Measurements from ENCODE around the gene RAD51B.
"Not testable (repeated sequence)": the region's sequence is repeated elsewhere in the genome, so short reads cannot be mapped to it uniquely, and the experiment has no call there.

The RAD51B gene

DNA sequence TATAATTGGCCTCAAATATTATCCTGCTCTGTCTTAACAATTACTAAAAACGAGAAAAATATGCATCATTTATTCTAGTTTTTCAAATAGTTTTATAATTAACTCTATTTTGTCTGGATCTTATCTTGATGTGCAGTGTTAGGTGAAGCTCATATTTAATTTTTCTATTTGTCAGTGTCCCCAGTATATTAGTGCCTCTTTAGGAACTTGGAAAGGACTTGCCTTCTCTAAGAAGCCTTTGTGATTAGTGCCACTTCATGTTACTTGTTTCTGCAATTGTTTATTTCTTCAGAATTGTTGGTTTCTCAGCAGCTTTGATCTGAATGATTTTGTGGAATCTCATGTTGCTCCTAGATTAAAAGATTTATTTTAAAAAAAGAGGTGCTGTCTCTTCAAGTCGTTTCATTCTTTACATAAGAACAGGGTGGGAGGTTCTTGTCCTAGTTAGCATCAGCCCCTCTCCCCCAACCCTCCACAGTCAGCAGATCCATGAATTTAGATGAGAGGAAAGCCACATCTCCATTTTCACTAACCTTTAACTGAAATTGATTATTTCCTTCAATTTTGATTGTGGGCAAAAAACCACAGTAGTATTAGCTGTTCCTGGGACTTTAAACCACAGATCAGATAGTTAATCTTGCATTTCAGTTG is 434.4 kb downstream of the RAD51B start:
- no peak overlapping the region for H3K4me3 ChIP-seq (ENCODE audit: low read depth, low read length)
- TF ChIP-seq, protein P1, sequence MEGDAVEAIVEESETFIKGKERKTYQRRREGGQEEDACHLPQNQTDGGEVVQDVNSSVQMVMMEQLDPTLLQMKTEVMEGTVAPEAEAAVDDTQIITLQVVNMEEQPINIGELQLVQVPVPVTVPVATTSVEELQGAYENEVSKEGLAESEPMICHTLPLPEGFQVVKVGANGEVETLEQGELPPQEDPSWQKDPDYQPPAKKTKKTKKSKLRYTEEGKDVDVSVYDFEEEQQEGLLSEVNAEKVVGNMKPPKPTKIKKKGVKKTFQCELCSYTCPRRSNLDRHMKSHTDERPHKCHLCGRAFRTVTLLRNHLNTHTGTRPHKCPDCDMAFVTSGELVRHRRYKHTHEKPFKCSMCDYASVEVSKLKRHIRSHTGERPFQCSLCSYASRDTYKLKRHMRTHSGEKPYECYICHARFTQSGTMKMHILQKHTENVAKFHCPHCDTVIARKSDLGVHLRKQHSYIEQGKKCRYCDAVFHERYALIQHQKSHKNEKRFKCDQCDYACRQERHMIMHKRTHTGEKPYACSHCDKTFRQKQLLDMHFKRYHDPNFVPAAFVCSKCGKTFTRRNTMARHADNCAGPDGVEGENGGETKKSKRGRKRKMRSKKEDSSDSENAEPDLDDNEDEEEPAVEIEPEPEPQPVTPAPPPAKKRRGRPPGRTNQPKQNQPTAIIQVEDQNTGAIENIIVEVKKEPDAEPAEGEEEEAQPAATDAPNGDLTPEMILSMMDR (IDR thresholded peaks at IDR 0.05; ENCODE audit: low read depth, low read length, missing control alignments), result no peak
- DNase-seq (ENCODE audit: low read depth), result no peak

DNA sequence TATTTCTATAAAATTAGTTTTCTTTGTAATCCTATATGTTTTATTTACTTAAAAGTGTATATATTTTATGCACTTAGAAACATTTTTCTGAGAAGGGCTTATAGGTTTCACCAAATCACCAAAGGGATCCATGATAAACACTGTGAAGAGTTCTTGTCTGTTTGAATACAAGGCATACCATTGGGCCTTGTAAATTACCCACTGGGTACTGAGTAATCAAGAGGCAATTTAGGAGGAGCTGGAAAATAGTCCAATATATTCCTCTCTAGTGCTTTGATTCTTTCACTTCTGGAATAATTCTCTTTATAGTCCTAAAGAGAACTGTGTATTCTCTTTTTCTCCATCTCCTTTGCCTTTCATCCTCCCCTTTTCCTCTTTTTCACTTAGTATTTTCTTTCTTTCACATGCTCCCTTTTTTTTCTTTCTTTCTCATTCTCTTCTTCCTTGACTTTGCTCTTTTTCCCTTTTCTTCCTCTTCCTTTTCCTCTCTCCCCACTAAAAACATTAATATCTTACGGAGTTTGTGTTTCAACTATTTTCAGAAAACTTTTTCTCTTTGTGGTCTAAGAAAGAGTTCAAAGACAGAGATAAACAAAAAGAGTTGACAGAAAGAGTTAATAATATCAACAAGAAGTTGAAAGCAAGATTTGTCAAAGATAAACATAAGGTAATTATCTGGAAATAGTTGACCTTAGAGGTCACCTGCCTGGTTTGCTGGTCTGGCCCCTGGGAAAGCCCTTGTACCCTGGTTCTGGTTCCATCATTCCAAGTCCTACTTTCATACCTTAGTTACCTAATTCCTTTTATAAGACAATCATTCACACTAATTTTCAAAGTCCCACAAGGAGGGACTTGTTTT is 435.3 kb downstream of the RAD51B start:
- no peak for DNase-seq (ENCODE audit: low read depth)
- no peak overlapping the region for H3K4me3 ChIP-seq (ENCODE audit: low read depth, low read length)
- TF ChIP-seq, protein P1 (IDR thresholded peaks at IDR 0.05; ENCODE audit: low read depth, low read length, missing control alignments), result no peak

DNA sequence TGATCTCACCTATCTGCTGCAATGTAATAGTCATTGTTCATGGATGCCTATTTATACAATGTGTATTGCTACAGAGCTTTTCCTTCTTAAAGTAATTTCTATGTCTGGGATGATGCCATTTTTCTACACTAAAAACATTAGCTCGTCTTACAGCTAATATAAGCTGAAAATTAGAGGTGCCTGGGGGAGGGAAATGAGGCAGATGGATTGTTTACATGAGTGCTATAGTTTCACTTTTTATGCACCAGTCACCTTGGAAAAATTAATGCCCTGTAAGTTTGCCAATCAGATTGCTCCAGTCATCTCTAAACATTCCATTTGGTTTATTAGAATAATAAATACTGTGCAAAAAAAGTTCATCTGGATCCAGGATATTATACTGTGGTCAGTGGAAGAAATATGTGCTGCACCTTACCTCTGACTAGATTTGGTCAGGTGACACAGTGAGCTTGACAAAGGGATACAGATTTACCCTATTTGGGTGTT is 436.2 kb downstream of the RAD51B start:
- no peak overlapping the region for H3K4me3 ChIP-seq (ENCODE audit: low read depth, low read length)
- DNase-seq (ENCODE audit: low read depth), result no peak
- TF ChIP-seq, protein P1 (IDR thresholded peaks at IDR 0.05; ENCODE audit: low read depth, low read length, missing control alignments), result no peak

DNA sequence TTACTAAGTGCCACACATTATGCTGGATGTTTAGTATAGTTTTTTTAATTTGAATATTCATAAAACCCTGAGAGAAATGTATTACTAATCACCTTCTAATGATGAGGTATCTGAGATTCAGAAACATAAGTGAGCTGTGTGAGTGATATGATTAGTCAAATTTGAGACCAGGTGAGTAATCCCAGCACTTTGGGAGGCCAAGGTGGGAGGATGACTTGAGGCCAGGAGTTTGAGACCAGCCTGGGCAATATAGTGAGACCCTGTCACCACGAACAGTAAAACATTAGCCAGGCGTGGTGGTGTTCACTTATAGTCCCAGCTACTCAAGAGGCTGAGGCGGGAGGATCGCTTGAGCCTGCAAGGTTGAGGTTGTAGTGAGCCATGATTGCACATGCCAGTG is 438.4 kb downstream of the RAD51B start:
- H3K4me3 ChIP-seq (ENCODE audit: low read depth, low read length), result no peak overlapping the region
- TF ChIP-seq, protein P1 (IDR thresholded peaks at IDR 0.05; ENCODE audit: low read depth, low read length, missing control alignments), result no peak
- DNase-seq (ENCODE audit: low read depth), result no peak

DNA sequence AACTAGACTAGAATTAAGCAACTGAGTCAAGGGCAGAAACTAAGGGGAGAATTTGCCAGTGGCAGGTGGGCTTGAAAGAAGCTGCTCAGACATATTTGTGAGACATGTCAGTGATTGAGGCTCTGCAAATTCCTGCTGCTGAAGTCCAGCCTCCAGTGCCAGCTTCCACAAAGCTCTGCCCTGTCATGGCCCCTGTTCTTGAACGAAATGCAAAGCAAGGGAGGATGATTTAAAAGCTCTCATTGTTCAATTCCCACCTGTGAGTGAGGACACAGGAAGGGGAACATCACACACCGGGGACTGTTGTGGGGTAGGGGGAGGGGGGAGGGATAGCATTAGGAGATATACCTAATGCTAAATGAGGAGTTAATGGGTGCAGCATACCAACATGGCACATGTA is 439.4 kb downstream of the RAD51B start:
- DNase-seq (ENCODE audit: low read depth); H3K4me3 ChIP-seq (ENCODE audit: low read depth, low read length): not testable (repeated sequence)

DNA sequence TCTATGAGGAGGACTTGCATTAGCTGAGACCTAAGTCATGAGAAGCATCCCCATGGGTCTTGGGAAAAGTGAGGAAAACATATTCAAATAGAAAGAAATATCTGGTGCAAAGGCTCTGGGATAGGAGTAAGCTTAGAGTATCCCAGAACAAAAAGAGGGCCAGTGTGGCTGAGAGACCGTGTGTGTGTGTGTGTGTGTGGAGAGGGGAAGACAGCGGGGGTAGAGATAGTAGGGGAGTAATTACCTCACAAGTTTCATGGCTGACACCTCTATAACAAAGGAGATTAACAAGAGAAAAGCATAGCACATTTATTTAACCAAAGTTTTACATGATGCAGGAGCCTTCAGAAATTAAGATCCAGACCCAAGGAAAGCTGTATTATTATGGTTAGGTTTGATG is 440.5 kb downstream of the RAD51B start:
- TF ChIP-seq, protein P1 (IDR thresholded peaks at IDR 0.05; ENCODE audit: low read depth, low read length, missing control alignments), result no peak
- no peak overlapping the region for H3K4me3 ChIP-seq (ENCODE audit: low read depth, low read length)
- DNase-seq (ENCODE audit: low read depth), result no peak

DNA sequence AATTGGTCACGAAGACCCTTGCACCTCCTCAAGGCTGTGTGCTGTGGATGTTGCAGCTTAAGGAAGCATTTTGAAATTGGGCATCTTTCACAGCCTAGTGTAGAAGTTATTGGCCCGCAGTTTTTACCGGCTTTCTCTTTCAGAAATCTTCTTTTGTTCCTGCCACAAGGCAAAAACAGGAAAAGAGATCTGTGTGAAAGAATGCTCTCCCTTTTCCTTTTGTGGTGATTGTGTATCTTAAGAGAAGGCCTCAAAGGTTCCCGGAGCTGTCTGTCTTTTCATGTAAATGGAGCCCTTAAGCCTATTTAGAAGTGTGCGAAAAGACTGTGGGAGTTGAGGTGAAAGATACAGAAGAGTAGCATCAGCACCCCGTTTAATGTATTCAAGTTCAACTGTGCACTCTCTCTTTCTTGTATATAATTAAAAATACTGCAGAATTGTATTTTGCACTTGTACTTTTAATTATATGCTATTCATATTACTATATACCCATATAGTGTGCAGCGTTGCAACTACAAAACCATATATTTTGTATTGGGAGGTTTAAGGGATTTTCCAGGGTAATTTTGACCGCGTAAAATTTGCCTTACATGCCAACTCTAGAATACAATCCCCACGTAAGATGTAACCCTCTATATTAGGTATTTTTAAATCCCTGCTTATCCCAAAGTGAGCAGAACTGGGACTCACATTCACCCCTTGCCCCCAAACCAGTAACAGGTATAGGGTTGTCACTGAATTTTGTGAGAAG is 441.7 kb downstream of the RAD51B start:
- TF ChIP-seq, protein P1 (IDR thresholded peaks at IDR 0.05; ENCODE audit: low read depth, low read length, missing control alignments), result no peak
- DNase-seq (ENCODE audit: low read depth), result no peak
- no peak overlapping the region for H3K4me3 ChIP-seq (ENCODE audit: low read depth, low read length)
